22Rv1 (cell line): ENCODE data around the gene HOXB9.

Source experiments
- H3K27ac ChIP-seq: fragments of 450-650 bp; 2 replicates; pipeline ENCODE4 v1.5.1; 2017
- ZFX ChIP-seq: fragments of 450-650 bp; IDR thresholded peaks from 2 replicates; pipeline ENCODE4 v1.6.1; 2017; ENCODE audit warnings: antibody characterized with exemption, borderline replicate concordance
- TF ChIP-seq, protein P1 (sequence below): fragments of 450-650 bp; IDR thresholded peaks from 2 replicates; pipeline ENCODE4 v1.5.1; 2017; ENCODE audit warnings: mild to moderate bottlenecking

The HOXB9 gene

GRCh38 chr17:48587276-48588073 lies 38.7 kb downstream of the HOXB9 start:
- TF ChIP-seq, protein P1, sequence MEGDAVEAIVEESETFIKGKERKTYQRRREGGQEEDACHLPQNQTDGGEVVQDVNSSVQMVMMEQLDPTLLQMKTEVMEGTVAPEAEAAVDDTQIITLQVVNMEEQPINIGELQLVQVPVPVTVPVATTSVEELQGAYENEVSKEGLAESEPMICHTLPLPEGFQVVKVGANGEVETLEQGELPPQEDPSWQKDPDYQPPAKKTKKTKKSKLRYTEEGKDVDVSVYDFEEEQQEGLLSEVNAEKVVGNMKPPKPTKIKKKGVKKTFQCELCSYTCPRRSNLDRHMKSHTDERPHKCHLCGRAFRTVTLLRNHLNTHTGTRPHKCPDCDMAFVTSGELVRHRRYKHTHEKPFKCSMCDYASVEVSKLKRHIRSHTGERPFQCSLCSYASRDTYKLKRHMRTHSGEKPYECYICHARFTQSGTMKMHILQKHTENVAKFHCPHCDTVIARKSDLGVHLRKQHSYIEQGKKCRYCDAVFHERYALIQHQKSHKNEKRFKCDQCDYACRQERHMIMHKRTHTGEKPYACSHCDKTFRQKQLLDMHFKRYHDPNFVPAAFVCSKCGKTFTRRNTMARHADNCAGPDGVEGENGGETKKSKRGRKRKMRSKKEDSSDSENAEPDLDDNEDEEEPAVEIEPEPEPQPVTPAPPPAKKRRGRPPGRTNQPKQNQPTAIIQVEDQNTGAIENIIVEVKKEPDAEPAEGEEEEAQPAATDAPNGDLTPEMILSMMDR = no peak
- TF ChIP-seq ZFX = no peak
- H3K27ac ChIP-seq = peak overlapping the region; percentile 35

GRCh38 chr17:48586355-48587258 lies 39.6 kb downstream of the HOXB9 start:
- TF ChIP-seq, protein P1 = no peak
- no peak for TF ChIP-seq ZFX
- no peak overlapping the region for H3K27ac ChIP-seq

DNA sequence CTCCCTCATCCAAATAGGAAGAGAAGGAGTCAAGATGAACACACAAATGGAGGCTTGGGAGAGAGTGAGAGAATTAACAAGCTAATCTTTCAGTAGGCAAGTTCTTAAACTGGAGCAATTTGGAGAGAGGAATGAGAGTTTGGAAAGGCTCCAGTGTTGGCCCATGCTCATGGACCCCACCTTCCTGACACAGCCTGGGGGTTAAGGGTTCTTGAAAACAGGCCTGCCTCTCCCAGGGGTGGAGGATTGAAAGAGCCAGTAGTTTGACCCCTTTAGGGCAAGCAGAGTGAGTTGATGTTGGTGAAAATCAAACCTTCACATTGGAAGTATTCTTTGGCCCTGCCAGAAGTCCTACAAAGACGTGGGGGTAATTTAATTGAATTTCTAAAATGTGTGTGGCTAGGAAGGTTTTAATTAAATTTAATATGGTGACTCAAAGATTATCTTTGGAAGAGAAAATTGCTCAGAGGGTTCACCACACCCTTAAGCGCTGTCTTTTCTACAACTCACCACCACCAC lies 41.9 kb downstream of the HOXB9 start:
- H3K27ac ChIP-seq = no peak overlapping the region
- no peak for TF ChIP-seq ZFX
- TF ChIP-seq, protein P1 = no peak

GRCh38 chr17:48583708-48584222 lies 42.4 kb downstream of the HOXB9 start:
- H3K27ac ChIP-seq = no peak overlapping the region
- no peak for TF ChIP-seq ZFX
- TF ChIP-seq, protein P1 = no peak

GRCh38 chr17:48582750-48583069 lies 43.4 kb downstream of the HOXB9 start:
- H3K27ac ChIP-seq = no peak overlapping the region
- no peak for TF ChIP-seq ZFX
- TF ChIP-seq, protein P1 = no peak

DNA sequence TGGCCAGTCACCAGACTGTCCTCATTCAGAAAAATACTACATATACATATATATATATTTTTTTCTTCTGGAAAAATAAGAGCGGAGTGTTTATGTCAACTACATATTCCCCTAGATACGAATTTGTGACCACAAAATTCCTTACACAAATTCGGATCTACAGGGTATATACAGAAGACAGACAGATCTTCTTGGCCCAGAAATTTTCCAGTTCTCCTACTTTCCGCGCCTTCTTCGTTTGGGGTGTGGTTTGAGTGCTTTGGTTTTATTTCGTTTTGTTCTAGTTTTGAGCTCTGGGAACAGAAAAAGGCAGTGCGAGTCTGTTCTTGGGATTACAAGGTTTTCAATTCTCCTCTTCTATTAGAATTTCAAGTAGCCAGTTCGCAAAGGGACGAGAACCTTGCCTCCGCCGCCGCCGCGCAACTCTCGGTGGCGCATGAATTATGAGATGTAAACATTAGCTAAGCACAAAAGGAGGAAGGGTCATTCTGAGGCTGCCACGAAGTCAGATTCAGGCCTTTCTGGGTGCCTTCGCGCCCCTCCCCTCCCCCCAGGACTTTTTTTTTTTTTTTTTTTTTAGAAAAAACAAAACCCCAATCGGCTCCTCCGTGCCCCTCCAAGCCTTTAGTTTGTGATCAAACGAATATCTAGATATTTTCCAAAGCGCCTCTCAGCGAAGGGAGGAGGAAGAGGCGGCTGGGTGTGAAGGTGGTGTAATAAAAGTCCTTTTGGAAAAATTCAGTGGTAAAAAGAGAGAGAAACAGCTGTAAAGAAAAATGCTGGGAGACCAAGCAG lies 46.2 kb downstream of the HOXB9 start:
- no peak overlapping the region for H3K27ac ChIP-seq
- TF ChIP-seq ZFX = no peak
- TF ChIP-seq, protein P1 = no peak
